Gastroesophageal sphincter (tissue), 4 donors: Measurements from ENCODE around the gene OR7G2. TPM values are rescaled to one million over a fixed set of nuclear protein-coding genes. Genes with fewer than 3 reads are reported as not detected.

Experiments
- ATAC-seq: fragments of 150-250 bp; one replicate; pipeline ENCODE4 v1.9.1; 2016; ENCODE audit warnings: mild to moderate bottlenecking, moderate library complexity
- H3K27ac ChIP-seq, 4 donors: fragments of 200-600 bp; sonication (generic) in 3 of 4; 1 replicate in 3 of 4; 2 replicates in 1 of 4; pipeline ENCODE4 v1.5.1; 2016 to 2019
- H3K27me3 ChIP-seq: fragments of 200-600 bp; sonication (generic); one replicate; pipeline ENCODE4 v1.5.1; 2019
- H3K36me3 ChIP-seq, 2 donors: fragments of 200-600 bp; sonication (generic); one replicate each; pipeline ENCODE4 v1.5.1; 2019; ENCODE audit warnings: control low read depth in 1 of 2
- H3K4me1 ChIP-seq, 3 donors: fragments of 200-600 bp; sonication (generic); 1 replicate in 2 of 3; 2 replicates in 1 of 3; pipeline ENCODE4 v1.5.1; 2016 to 2019; ENCODE audit warnings: control low read depth in 2 of 3
- H3K4me3 ChIP-seq, 2 donors: fragments of 200-600 bp; sonication (generic); one replicate each; pipeline ENCODE4 v1.5.1; 2019; ENCODE audit warnings: mild to moderate bottlenecking in 1 of 2, moderate library complexity in 1 of 2
- H3K9me3 ChIP-seq, 3 donors: fragments of 200-600 bp; sonication (generic); one replicate each; pipeline ENCODE4 v1.5.1; 2017 to 2019; ENCODE audit warnings: control low read depth in 2 of 3
- EP300 ChIP-seq: sonication (generic); formaldehyde crosslinking; IDR thresholded peaks from one replicate; pipeline ENCODE4 v1.6.1; 2017; ENCODE audit warnings: antibody characterized with exemption, mild to moderate bottlenecking
- POLR2A ChIP-seq, 2 donors: fragments of 450-650 bp; IDR thresholded peaks; one replicate each; pipeline ENCODE4 v1.6.1; 2017; ENCODE audit warnings: antibody characterized with exemption in 2 of 2, mild to moderate bottlenecking in 2 of 2, moderate library complexity in 1 of 2
- POLR2AphosphoS5 ChIP-seq: sonication (generic); formaldehyde crosslinking; IDR thresholded peaks from one replicate; pipeline ENCODE4 v1.6.1; 2017; ENCODE audit warnings: antibody characterized with exemption
- WGBS, 2 donors: methylation state at CpG; one replicate each; pipeline ENCODE4 v1.1.5; 2018; ENCODE audit warnings: low coverage in 1 of 2; 5-methylcytosine and 5-hydroxymethylcytosine counted together
- total RNA-seq, 4 donors: library from RNA; depleted of rRNA; stranded (reverse); fragments of >200 nt; gene quantifications; one replicate each; pipeline ENCODE4 v1.1.0, GENCODE V29; 2016
- TF ChIP-seq, protein P1 (sequence below), 4 experiments: fragments of 200-600 bp in 2 of 4; fragments of 450-650 bp in 2 of 4; sonication (generic) in 1 of 4; IDR thresholded peaks; one replicate each; pipeline ENCODE4 v1.5.1; 2017 to 2019; ENCODE audit warnings: antibody characterized with exemption in 4 of 4, mild to moderate bottlenecking in 2 of 4, moderate library complexity in 2 of 4

OR7G2 gene
- total RNA-seq, 4 donors from 2014 or later, result not detected

DNA sequence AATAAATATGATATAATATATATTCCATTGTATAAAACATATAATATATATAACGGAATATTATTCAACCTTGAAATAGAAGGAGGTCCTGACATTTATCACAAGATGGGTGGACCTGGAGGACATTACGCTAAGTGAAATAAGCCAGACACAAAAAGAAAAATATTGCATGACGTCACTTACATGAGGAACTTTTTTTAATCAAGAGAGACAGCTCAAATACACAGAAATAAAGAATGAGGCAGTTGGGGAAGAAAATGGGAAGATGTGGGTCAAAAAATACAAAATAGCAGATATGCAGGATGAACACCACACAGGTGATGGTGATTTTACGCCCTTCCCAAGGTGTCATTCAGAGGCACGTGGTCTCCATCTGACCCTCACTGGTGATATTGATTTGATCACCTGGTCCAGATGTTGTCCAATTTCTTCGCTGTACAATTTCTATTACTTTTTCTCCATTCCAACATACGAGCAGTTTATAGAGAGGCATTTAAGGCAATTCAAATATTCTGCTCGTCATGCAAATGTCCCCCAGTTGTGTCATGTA, 32.4 kb upstream of the OR7G2 start:
- Histone ChIP-seq H3K27me3 (peaks cover 7% of the 10 kb centered on the region), H3K4me1 (peaks cover 7 to 48% (median 11%) of the 10 kb centered on the region in 3 donors), H3K9me3 (peaks cover 0 to 1% (median 0%) of the 10 kb centered on the region in 3 donors), H3K4me3 (peak overlapping the region; percentile 71 to 75), H3K27ac (peak overlapping the region in 3 of 4 donors; percentile 87 to 92 (median 90)), H3K36me3 (peaks cover 0 to 4% of the 10 kb centered on the region in 2 donors)
- WGBS, 2 donors, result 25 to 28% methylated on average over 7 to 8 of the region's 8 CpGs
- TF ChIP-seq, protein P1, sequence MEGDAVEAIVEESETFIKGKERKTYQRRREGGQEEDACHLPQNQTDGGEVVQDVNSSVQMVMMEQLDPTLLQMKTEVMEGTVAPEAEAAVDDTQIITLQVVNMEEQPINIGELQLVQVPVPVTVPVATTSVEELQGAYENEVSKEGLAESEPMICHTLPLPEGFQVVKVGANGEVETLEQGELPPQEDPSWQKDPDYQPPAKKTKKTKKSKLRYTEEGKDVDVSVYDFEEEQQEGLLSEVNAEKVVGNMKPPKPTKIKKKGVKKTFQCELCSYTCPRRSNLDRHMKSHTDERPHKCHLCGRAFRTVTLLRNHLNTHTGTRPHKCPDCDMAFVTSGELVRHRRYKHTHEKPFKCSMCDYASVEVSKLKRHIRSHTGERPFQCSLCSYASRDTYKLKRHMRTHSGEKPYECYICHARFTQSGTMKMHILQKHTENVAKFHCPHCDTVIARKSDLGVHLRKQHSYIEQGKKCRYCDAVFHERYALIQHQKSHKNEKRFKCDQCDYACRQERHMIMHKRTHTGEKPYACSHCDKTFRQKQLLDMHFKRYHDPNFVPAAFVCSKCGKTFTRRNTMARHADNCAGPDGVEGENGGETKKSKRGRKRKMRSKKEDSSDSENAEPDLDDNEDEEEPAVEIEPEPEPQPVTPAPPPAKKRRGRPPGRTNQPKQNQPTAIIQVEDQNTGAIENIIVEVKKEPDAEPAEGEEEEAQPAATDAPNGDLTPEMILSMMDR (IDR thresholded peaks at IDR 0.05), result no peak
- TF ChIP-seq POLR2A (IDR thresholded peaks at IDR 0.05) (no peak), POLR2AphosphoS5 (no peak)
- peak; percentile 11 for ATAC-seq

DNA sequence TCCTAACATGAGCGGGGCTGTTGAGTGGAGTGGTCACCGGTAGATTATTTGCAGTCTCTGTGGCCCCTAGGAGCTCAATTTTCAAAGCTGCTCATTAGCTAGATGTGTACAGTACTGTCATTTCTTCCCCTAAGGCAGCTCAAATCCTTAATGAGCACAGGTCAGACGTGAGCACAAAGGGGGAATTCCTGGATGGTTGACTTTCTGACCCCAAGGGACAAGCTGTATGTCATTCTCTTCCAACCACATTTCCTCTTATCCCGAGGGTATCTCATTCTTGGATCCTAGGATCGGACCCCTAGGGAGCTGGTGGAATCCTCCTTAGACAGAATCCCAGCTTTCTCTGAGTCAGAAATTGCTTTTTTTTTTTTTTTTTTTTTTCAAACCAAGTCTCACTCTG, 25.1 kb upstream of the OR7G2 start:
- WGBS, 2 donors, result 42 to 63% methylated on average over 3 to 5 of the region's 5 CpGs
- Histone ChIP-seq H3K36me3 (no peaks in the 10 kb centered on the region), H3K27me3 (peaks cover 46% of the 10 kb centered on the region), H3K27ac (no peak overlapping the region), H3K4me1 (peaks cover 0 to 12% (median 0%) of the 10 kb centered on the region in 3 donors), H3K9me3 (no peaks in the 10 kb centered on the region), H3K4me3 (no peak overlapping the region)
- no peak for ATAC-seq
- TF ChIP-seq POLR2AphosphoS5 (no peak), POLR2A (IDR thresholded peaks at IDR 0.05) (no peak), EP300 (no peak)
- TF ChIP-seq, protein P1 (IDR thresholded peaks at IDR 0.05), result no peak

DNA sequence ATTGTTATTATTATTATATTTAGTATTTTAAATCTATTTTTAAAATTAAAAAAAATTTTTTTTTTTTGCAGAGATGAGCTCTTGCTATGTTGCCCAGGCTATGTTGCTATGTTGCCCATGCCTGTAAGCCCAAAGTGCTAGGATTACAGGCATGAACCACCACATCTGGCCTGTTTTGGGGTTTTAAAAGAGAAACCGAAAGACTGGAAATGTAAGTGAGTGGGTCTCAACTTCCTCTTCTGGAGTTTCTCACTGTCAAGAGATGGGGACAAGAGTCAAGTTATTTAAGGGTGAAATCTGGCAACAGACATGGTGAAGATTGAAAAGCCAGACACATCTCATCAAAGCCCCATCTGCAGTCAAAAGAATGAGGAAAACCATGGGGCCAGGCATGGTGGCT, 23.7 kb upstream of the OR7G2 start:
- ATAC-seq, result no peak
- peaks cover 59% of the 10 kb centered on the region for H3K27me3 ChIP-seq
- no peaks in the 10 kb centered on the region for H3K36me3 ChIP-seq
- no peak overlapping the region for H3K27ac ChIP-seq
- no peaks in the 10 kb centered on the region for H3K4me1 ChIP-seq
- TF ChIP-seq, protein P1 (IDR thresholded peaks at IDR 0.05), result no peak
- TF ChIP-seq POLR2AphosphoS5 (no peak), POLR2A (IDR thresholded peaks at IDR 0.05) (no peak), EP300 (no peak)
- WGBS, 2 donors, result 62 to 75% methylated on average over 1 of the region's 1 CpG
- no peak overlapping the region for H3K4me3 ChIP-seq
- no peaks in the 10 kb centered on the region for H3K9me3 ChIP-seq

DNA sequence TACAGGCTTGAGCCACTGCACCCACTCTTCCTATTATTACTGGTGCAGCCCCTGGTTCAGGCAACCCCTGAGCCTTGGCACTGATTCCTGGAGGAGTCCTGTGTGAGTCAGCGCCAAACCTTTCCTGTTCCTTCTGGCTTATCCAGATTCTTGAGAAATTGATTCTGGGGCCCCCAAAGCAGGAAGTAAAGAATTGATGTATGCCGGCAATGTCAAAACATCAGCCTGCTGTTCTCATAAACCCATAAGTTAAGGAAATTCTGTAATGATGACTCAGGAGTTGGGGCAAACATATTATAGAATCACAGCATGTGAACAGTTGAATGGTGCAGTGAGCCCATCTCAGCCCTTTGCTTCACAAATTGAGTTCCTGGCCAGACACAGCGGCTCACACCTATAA, 20.9 kb upstream of the OR7G2 start:
- no peak overlapping the region for H3K4me3 ChIP-seq
- no peaks in the 10 kb centered on the region for H3K9me3 ChIP-seq
- peaks cover 49% of the 10 kb centered on the region for H3K27me3 ChIP-seq
- H3K27ac ChIP-seq, result no peak overlapping the region
- H3K36me3 ChIP-seq, result no peaks in the 10 kb centered on the region
- WGBS, 2 donors, result 39 to 53% methylated on average over 2 of the region's 3 CpGs
- ATAC-seq, result no peak
- TF ChIP-seq EP300 (no peak), POLR2A (IDR thresholded peaks at IDR 0.05) (no peak), POLR2AphosphoS5 (no peak)
- TF ChIP-seq, protein P1 (IDR thresholded peaks at IDR 0.05), result no peak
- no peaks in the 10 kb centered on the region for H3K4me1 ChIP-seq

DNA sequence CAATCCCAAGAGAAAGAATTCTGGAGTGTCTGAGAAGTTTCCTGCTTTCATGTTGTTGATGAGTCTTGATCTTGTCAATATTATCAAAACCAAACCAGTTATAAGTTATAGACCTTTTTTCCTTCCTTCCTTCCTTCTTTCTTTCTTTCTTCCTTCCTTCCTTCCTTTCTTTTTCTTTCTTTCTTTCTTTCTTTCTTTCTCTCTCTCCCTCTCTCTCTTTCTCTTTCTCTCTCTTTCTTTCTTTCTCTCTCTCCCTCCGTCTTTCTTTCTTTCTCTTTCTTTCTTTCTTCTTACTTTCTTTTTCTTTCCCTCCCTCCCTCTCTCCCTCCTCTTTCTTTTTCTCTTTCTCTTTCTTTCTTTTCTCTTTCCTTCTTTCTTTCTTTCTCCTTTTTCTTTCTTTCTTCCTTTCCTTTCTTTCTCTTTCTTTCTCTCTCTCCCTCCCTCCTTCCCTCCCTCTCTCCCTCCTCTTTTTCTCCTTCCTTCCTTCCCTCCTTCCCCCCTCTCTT, 19.7 kb upstream of the OR7G2 start, which contains the start of gene OR7G3:
Gene OR7G3 (minus strand): TSS at position 51 of the 506 bp plus-strand sequence. CDS start 0 bp downstream, at position 51.
- no peaks in the 10 kb centered on the region for H3K4me1 ChIP-seq
- no peak for ATAC-seq
- 80 to 100% methylated on average over 1 of the region's 1 CpG for WGBS, 2 donors
- H3K4me3 ChIP-seq, result no peak within 1 kb of the TSS
- H3K27ac ChIP-seq, result no peak within 1 kb of the TSS
- H3K27me3 ChIP-seq, result peaks cover 49% of the 10 kb centered on the region
- no peaks in the 10 kb centered on the region for H3K9me3 ChIP-seq
- no peaks in the 10 kb centered on the region for H3K36me3 ChIP-seq
- TF ChIP-seq POLR2A (IDR thresholded peaks at IDR 0.05) (no peak), POLR2AphosphoS5 (no peak), EP300 (no peak)
- TF ChIP-seq, protein P1 (IDR thresholded peaks at IDR 0.05), result no peak
